Loucy (cell line): Measurements from ENCODE around the gene FBN1.

ENCODE experiments used
- CTCF ChIP-seq: fragments of 200-600 bp; sonication (generic); conservative IDR thresholded peaks from 2 replicates; pipeline ENCODE4 v1.5.1; 2014; ENCODE audit warnings: mild to moderate bottlenecking, antibody characterized with exemption, low read length
- EZH2phosphoT487 ChIP-seq: fragments of 200-600 bp; IDR thresholded peaks from 2 replicates; pipeline ENCODE4 v1.6.1; 2018; ENCODE audit warnings: antibody characterized with exemption, mild to moderate bottlenecking, moderate library complexity, borderline replicate concordance

GRCh38 chr15:48530528-48530927 lies 115.0 kb downstream of the FBN1 start:
- TF ChIP-seq CTCF, result no peak
- no peak for TF ChIP-seq EZH2phosphoT487
